HG02943 (cell line): ENCODE measurements around the gene CAPS.

ENCODE experiments used
- ATAC-seq: cut with Tn5 transposase; IDR thresholded peaks from one replicate; pipeline ENCODE4 v1.9.1; 2021; ENCODE audit warnings: mild to moderate bottlenecking, low read depth, moderate library complexity; ENCODE audit not compliant: unreplicated experiment

Gene CAPS

GRCh38 chr19:5932609-5933262 is 18.7 kb downstream of the CAPS start:
- no peak for ATAC-seq

GRCh38 chr19:5933391-5934068 is 19.5 kb downstream of the CAPS start:
- no peak for ATAC-seq

- ATAC-seq, result no peak
Observed at GRCh38 chr19:5934069-5934401, 20.0 kb downstream of the CAPS start.

GRCh38 chr19:5934774-5935472 is 20.9 kb downstream of the CAPS start:
- ATAC-seq, result no peak

DNA sequence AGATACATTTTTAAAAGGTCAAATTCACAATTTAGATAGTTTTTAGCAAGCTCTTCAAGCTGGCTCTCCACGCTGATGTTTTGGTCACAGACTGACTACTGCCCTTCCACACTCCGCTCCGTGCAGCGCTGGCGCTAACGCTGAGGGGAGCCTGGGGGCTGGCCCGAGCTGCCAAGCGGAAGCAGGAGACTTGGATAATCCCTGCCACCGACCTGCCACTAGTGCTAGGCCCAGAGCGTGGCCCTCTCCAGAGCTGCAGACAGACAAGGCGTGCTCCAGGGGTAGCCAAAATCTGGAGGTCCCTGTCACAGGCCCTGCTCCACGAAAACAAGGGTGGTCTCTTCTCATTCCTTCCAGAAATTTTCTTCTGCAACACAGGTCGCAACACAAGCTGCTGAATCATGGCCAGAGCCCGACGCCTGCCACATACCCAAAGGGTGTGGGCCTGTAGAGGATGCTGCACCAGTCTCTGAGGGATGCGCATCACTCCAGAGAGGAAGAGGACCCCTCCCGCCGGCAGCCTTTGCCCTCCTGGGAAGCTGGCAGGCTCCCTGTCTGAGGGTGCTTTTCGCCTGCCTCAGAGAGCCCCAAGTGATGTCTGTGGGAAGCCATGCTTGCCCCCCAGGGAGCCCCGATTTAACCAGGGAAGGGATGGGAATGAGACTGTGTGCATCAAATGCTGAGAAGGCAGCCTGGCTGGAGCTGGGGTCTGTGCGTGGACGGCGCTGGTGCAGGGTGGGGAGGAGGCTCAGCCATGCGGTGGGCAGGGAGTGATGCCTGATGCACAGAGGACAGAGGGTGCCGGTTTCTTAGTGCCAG is 21.6 kb downstream of the CAPS start:
- ATAC-seq, result no peak

DNA sequence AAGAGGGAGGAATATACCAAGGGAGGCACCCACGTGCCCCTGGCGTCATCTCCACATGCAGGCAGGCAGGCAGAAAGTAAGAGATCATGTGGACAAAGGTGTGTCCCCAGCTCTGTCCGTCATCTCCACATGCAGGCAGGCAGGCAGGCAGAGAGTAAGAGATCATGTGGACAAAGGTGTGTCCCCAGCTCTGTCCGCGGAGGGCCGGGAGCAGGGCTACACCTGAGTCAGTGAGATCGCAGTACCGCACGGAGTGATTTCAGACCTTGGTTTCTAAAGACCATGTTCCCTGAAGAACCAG is 22.2 kb downstream of the CAPS start:
- ATAC-seq, result no peak

- no peak for ATAC-seq
Observed at GRCh38 chr19:5937550-5937949, 23.5 kb downstream of the CAPS start.

- no peak for ATAC-seq
Observed at GRCh38 chr19:5940260-5941208, 26.5 kb downstream of the CAPS start.

GRCh38 chr19:5941673-5942072 is 27.6 kb downstream of the CAPS start:
- no peak for ATAC-seq

DNA sequence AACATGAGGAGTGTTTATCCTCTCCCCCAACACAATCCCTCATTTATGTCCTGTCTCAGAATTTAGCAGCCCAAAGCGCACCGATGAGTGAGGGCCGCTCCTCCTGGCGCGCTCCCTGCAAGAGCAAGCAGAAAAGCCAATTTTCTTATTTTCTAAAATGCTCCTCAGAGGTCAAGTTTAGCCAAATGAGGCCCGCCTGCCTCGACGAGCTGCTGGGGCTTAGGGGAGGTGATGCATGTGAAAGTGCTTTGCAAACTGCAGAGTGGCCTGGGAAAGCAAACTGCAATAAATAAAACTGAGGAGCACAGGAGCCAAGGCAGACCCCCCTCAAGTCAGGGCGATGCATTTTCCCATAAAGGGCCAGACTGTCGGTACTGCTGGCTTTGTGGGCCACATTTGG is 29.0 kb downstream of the CAPS start:
- no peak for ATAC-seq

DNA sequence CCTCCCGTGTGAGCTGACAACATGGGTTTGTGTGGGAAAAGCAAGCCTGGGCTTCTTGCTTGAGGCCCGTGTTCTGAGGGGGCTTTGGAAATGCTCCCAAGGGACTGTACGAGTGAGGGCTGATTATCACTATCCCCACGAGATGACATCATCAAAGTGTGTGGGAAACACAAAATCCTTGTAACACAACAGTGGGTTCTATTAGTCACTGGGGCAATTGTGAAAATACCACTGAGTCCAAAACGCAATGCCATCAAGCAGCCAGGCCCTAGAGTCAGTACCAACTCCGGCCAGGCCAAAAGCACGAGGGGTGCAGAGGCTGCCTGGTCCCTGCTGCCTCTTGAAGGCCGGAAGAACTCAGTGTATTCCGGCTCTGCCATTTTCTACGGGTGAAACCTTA is 29.6 kb downstream of the CAPS start:
- no peak for ATAC-seq

- ATAC-seq, result no peak
Observed at GRCh38 chr19:5947435-5947834, 33.4 kb downstream of the CAPS start.

DNA sequence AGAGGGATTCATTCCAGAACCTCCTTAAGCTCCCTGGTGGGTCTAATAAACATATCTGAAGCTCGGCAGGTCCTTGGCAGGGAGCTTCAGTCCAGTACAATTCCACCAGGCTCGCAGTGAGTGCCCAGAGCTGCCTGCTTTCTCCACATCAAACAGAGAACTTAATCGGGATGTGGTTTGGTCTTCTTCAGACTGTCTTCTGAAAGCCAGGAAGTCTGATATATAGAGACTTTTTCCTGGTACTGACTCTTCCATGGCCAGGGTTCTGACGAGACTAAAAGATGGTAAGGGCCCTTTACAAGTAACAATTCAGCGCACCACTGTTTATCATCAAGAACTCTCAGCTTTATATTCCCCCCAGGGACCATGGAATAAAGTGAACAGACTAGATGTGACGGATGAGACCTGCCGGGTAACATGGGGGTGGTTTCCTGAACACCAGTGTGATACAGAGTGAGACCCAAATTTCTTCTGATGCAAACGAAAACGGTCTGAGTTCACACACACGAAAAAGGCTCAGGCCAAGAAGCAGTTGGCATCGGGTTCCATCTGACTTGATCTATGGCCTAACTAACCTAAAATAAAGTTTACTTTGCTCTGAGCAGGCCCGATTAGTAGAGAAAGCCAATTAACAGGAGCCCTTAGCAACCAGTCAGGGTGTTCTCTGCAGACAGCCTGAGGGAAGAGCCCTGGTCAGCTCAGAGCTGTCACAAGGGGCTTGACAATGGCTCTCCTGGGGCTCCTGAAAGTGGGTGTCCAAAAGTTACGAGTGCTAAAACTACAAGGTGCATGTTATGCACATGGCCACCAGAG is 34.9 kb downstream of the CAPS start:
- no peak for ATAC-seq

- no peak for ATAC-seq
Observed at GRCh38 chr19:5949792-5950305, 35.8 kb downstream of the CAPS start.

GRCh38 chr19:5950741-5951140 is 36.7 kb downstream of the CAPS start:
- ATAC-seq, result no peak

GRCh38 chr19:5951338-5951861 is 37.3 kb downstream of the CAPS start:
- no peak for ATAC-seq

- no peak for ATAC-seq
Observed at GRCh38 chr19:5952193-5953029, 38.4 kb downstream of the CAPS start.

GRCh38 chr19:5953030-5953589 is 39.1 kb downstream of the CAPS start:
- ATAC-seq, result no peak
